GM12864 (cell line): ENCODE data around the gene RPS15.

Experiments
- DNase-seq: peaks from one replicate; pipeline ENCODE4 v3.0.0-alpha.2; 2011; ENCODE audit warnings: low read depth
- H3K4me3 ChIP-seq: 2 replicates; pipeline ENCODE4 v1.5.1; 2011; ENCODE audit warnings: mild to moderate bottlenecking, low read depth, low read length, control low read depth
- TF ChIP-seq, protein P1 (sequence below): IDR thresholded peaks from 2 replicates; pipeline ENCODE4 v1.5.1; 2011; ENCODE audit warnings: low read depth, mild to moderate bottlenecking, moderate library complexity, low read length, control low read depth, inconsistent platforms; ENCODE audit errors: missing control alignments

RPS15 gene

DNA sequence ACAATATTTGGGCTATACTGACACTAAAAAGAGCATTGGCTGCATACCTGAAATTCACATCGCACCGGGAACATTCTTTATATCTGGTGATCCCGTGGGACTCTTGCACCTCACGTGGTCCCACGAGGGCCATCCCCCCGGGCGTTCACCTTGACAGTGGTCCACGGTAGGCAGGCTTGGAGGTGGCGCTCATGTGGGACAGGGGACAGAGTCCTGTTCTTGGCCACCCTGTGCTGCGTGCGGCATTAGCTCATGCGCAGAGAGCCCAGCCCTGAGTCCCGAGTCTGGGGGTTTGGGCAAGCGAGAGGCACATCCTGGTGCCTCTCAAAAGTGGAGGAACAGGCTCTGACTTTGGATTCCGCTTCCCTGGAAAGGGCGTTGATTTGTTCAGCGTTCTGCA lies 44.4 kb upstream of the RPS15 start:
- TF ChIP-seq, protein P1, sequence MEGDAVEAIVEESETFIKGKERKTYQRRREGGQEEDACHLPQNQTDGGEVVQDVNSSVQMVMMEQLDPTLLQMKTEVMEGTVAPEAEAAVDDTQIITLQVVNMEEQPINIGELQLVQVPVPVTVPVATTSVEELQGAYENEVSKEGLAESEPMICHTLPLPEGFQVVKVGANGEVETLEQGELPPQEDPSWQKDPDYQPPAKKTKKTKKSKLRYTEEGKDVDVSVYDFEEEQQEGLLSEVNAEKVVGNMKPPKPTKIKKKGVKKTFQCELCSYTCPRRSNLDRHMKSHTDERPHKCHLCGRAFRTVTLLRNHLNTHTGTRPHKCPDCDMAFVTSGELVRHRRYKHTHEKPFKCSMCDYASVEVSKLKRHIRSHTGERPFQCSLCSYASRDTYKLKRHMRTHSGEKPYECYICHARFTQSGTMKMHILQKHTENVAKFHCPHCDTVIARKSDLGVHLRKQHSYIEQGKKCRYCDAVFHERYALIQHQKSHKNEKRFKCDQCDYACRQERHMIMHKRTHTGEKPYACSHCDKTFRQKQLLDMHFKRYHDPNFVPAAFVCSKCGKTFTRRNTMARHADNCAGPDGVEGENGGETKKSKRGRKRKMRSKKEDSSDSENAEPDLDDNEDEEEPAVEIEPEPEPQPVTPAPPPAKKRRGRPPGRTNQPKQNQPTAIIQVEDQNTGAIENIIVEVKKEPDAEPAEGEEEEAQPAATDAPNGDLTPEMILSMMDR, result no peak
- no peak overlapping the region for H3K4me3 ChIP-seq
- no peak for DNase-seq

DNA sequence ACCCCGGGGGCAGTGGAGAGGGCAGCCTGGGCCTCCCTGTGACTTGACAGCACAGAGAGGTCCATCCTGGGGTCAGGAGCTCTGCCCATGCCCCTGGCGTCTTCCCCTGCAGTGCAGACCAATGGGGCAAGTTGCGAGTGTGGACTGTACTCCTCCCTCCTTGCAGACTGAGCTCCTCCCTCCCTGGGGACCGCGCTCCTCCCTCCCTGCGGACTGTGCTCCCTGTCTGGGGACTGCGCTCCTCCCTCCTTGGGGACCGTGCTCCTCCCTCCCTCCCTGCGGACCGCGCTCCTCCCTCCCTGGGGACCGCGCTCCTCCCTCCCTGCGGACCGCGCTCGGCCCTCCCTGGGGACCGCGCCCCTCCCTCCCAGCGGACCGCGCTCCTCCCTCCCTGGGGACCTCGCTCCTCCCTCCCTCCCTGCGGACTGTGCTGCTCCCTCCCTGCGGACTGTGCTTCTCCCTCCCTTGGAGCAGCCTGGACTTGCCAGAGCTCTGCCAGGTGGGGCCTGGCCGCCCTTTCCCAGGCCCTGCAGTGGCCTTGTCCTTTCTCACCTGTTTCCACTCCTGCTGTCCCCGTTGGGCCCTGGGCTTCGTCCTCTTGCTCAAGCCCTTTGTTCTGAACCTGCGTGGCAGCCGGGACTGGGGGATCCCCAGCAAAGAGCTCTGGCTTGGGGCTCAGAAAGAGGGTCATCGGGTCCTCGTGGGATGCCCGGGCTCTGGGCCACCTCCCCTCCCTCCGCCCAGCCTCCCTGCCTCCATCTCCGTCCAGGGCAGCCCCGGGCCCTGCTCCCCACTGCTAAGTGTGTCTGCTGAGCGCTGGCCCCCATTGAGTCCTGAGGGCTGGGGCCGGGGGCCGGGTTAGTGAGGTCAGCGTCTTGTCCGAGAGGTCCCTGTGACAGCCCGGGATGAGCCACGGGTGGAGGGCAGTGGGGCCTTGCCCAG lies 43.7 kb upstream of the RPS15 start:
- TF ChIP-seq, protein P1, result no peak
- DNase-seq, result no peak

DNA sequence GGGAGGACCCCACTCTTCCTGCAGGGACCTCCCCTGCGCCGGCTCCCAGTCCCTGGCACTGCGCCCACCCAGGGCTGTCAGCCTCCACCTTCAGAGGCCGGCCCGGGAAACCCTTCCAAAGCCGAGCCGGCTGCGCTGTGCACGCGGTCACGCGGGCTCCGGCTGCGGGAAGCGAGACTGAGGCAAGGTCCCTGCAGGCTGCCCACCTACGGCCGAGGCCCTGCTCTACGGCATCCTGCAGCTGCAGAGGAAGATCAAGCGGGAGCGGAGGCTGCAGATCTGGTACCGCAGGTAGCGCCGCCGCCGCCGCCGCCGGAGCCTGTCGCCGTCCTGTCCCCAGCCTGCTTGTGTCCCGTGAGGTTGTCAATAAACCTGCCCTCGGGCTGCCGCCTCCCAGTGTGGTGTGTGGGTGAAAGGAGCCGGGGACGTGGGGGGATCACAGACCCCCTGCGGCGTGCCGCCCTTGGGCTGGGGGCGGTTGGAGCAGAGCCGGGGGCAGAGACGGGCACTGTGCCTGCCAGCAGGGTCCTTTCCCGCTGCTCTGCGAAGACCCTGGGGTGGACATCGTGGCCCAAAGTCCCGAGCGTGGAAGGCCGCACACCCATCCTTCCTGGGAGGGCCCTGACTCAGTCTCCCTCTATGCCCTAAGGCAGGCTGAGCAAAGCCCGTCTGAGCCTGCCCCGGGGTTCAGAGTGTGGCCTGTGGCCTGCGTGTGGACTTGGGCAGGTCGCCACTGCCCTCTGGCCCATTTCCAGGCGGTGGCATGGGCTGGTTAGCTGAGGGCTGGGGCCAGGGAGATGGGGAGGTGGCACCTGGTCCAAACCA lies 42.8 kb upstream of the RPS15 start:
- TF ChIP-seq, protein P1, result no peak
- DNase-seq, result no peak

More for the DNA sequence above, 43.7 kb upstream of the RPS15 start:
- no peak overlapping the region for H3K4me3 ChIP-seq

DNA sequence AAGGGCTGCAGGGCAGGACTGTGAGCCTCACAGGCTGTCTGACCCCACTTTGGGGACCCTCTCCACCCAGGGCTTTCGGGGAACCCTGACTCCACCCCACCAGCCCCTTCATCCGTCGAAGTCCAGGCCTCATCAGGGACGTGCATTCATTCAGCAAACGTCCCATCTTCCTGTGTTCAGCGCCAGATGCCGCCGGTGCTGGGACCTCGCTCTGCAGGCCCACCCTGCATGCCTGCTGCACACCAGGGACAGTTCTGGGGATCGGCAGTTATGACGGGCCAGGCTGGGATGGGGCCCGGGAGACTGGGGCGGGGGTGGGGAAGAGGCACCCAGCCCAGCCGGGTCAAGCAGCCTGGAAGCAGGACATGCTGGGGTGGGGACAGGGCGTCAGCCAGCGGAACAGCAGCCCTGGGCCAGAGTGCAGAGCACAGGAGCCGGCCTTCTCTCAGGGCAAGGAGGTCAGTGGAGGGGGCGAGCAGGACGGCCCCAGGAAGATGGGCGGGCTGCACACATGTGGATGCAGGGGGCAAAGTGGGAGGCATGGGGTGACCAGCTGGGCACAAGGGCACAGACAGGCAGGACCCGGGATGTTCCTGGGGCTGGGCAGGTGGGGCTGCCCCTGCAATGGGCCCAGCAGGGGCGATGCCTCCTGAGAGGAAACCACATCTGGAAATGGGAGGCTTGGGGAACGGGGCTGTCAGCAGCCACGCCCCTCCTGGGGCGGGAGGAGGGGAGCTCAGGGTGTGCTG lies 42.0 kb upstream of the RPS15 start:
- no peak for DNase-seq
- H3K4me3 ChIP-seq, result no peak overlapping the region

More for the DNA sequence above, 42.8 kb upstream of the RPS15 start:
- no peak overlapping the region for H3K4me3 ChIP-seq

DNA sequence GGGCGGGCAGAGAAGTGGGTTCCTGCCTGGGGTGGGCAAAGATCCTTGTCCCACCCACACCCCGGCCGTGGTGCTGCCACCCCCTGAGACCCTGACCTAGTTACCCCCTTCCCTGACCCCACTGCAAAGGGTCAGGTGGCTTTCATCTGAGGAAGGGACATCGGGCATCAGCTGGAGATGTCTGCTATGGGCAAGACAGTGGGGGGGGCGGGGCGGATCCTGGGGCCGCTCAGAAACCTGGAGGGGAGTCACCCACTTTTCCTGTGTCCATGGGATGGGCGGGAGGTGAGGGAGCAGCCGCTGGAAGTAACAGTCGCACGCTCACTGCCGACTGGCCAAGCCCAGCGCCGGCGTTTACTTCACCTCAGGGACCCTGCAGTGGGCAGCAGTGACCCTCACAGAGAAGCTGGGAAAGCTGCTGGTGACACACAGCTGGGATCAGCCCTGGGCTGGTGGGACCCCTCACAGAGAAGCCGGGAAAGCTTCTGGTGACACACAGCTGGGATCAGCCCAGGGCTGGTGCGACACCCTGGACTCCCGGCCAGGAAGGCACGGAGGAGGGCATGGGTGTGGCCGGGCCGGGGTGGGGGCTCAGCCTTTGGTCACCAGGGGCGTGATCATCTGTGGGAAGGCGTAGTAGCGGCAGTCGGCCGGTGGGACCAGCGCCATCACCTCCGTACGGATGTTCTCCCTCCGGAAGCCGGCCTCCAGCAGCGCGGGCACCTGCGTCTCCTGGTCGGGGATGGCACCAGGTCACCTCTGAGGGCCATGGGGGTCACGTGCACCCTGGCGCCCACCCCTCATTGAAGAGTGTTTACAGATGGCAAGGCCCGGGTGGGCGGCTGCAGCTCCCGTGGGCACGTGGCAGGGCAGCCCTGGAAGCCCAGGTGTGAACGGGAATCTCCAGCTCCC lies 41.2 kb upstream of the RPS15 start:
- TF ChIP-seq, protein P1, result no peak
- no peak for DNase-seq
- no peak overlapping the region for H3K4me3 ChIP-seq

More for the DNA sequence above, 42.0 kb upstream of the RPS15 start:
- TF ChIP-seq, protein P1, result no peak

DNA sequence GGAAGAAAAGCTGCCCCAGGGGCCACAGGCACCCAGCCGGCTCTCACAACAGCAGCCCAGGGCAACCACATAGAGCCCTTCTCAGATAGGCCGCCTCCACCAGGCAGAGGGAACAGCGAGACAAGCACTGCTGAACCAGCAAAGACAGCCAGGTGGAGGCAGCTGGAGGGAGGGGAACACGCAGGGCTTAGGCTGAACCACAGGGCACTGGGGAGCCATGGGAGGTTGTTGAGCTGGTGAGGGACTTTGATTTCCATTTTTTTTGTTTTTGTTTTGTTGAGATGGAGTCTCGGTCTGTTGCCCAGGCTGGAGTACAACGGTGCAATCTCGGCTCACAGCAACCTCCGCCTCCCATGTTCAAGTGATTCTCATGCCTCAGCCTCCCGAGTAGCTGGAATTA lies 40.4 kb upstream of the RPS15 start:
- H3K4me3 ChIP-seq, result no peak overlapping the region
- no peak for DNase-seq
- TF ChIP-seq, protein P1, result no peak
